8988T (cell line): ENCODE measurements around the gene TWF1.
"Not testable (repeated sequence)": the region's sequence is repeated elsewhere in the genome, so short reads cannot be mapped to it uniquely, and the experiment has no call there.

Experiments
- DNase-seq: peaks from one replicate; pipeline ENCODE4 v3.0.0; 2011

The TWF1 gene

DNA sequence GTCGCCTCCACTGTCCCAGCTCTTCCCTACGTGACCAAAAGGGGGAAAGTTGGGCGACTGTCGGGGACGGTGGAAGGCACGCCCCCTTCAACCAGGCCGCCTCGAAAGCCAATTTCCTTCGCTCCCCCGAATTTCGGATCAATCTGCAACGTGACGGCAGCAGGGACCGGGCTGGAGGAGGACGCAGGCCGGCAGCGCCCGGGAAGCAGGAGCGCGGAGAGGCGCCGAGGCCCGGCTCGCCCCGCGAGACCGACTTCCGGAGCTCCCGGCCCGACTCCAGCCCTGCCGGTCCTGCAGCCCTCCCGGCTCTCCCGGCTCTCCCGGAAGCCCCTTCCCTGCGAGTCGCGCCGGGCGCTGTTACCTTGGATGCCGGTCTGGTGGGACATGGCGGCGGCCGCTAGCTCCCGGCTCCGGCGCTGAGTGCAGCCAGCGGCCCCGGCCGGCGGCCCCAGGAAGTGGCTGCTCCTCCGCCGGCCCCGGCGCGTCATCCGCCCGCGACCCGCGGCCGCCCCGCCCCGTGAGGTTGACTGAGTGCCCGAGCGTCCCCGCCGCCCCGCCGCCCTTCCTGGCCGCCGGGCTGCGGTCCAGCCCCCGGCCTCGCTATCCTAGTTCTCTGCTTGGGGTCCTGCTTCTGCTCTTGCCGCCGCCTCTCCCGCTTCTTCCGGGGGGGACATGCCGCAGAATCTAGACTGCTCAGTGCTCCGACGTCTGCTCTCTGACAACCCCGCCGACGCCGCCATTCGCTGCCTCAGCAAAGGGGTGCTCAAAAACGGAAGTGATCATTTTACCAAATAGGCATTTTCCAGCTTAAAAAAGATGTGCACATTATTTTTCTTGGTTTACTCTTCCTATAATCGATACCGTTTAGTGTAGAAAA is at the start of gene TWF1:
Gene TWF1, minus strand, starts transcription at position 458 of the 877 bp plus-strand sequence. Its CDS starts 72 bp downstream, at position 386.
- DNase-seq = peak; percentile 66

GRCh38 chr12:43852744-43853143 is 46.6 kb upstream of the TWF1 start:
- no peak for DNase-seq

GRCh38 chr12:43848786-43849185 is 42.7 kb upstream of the TWF1 start:
- no peak for DNase-seq

GRCh38 chr12:43848226-43848507 is 42.0 kb upstream of the TWF1 start:
- no peak for DNase-seq

- not testable (repeated sequence) for DNase-seq
Measured at GRCh38 chr12:43847425-43848225, 41.5 kb upstream of the TWF1 start.

DNA sequence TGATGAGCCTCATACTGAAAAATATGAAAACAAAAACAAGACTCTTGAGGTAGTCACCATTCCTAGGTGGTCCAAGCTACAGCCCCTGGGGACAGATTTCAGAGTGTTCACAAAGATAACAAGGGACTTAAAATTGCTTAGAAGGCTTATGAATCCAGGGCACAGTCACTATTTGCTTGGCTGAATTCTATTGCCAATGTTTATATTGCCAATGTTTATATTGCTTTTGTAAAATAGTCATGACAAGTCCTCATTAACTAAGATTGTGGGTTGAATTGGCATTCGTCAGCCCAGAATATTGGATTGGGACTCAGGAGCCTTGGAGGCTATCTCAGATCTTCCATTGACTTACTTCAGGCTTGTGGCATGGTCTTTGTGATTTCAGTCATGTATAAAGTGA is 36.1 kb upstream of the TWF1 start:
- DNase-seq = no peak

DNA sequence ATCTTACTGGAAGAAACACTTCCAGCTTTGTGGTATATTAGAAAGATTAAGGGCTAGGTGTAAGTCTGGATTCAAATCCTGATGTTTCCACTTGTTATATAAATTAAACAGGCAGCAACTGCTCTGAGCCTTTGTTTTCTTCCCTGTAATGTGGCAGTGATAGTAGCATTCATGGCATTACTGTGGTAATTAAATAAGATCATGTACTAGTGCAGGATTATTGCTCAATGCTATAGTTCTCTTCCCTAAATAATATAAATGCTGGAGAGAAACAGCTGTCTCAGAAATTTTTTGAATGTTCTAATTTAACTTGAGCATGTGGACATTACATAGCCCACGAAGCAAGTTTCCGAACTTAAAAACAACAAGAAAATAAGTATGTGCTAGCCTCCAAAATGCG is 35.1 kb upstream of the TWF1 start:
- no peak for DNase-seq

- no peak for DNase-seq
Measured at GRCh38 chr12:43840338-43840737, 34.2 kb upstream of the TWF1 start.

DNA sequence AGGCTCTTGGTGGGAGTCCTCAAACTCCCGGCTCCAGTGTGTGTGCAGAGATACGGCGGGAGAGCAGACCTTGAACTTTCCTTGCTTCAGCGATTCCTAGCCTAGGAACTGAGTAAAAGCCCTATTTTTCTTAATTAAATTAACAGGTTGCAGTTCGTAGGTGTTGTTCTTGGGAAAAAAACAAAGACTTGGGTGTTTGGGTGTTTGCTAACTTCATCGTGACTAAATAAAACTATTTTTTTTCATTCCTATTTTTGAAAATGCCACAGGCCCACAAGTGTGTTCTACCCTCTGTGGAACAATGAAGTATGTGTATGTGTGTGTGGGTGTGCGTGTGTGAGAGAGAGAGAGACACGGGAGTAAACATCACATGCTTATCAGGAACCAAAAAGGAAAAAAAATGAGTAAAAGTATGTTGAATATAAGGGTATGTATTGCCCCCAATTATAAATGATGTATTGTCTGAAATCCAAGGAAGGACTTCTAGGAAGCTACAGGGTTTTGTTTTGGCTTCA is 30.4 kb upstream of the TWF1 start:
- no peak for DNase-seq

DNA sequence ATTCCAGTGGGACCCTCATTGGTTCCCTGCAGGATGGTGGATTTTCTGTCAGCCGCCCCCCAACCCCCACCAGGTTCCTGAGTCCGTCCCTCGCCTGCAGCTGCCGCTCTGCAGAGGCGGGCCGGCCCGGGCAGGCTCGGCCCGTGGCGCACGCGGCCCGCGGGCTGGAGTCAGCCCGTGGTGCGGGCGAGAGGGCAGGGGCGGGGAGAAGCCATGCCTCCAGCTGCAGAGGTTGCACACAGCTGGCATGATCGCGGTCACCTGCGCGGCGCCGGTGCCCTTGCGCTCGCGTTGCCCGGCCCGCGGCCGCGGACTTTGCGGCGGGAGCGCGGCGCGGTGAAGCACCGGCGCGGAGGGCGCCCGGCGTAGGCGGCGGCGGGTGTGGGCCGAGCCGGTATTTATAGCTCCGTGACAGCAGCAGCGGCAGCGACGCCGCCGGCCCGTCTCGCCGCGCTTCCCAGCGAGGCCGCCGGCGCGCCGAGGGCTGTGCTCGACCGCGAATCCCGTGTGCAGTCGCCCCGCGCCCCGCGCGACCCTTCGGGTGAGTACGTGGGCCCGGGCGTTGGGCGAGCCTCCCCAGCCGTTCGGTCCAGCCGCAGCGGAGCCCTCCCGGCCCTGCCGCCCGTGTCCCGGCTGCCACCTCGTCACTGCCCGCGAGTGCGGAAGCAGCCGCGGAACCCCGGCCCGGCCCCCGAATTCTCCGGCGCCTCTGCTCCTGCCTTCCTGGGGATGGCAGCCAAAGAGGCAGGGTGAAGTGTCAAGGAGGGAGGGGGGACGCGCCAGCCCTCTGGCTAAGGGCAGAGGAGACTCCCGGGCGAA is 29.7 kb upstream of the TWF1 start, which contains the start of gene TMEM117:
Gene TMEM117, plus strand, starts transcription at position 426 of the 819 bp plus-strand sequence.
- peak; percentile 45 for DNase-seq

DNA sequence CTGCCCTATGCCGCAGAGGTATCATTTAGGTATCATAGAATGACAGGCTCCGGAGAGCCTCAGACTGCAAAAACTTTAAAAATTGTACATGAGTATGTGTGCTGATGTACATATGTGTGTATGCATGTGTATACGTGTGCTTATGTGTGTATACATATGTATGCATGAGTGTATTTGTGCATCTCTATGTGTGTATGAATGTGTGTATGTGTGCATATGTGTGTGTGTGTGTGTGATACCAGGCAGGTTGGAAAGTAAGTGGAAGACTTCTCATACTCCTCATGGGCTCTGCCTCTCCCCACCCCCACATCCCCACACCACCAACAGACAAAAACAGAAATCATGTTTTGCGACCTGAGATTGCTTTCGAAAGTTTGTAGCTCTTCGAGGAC is 29.1 kb upstream of the TWF1 start:
- no peak for DNase-seq

DNA sequence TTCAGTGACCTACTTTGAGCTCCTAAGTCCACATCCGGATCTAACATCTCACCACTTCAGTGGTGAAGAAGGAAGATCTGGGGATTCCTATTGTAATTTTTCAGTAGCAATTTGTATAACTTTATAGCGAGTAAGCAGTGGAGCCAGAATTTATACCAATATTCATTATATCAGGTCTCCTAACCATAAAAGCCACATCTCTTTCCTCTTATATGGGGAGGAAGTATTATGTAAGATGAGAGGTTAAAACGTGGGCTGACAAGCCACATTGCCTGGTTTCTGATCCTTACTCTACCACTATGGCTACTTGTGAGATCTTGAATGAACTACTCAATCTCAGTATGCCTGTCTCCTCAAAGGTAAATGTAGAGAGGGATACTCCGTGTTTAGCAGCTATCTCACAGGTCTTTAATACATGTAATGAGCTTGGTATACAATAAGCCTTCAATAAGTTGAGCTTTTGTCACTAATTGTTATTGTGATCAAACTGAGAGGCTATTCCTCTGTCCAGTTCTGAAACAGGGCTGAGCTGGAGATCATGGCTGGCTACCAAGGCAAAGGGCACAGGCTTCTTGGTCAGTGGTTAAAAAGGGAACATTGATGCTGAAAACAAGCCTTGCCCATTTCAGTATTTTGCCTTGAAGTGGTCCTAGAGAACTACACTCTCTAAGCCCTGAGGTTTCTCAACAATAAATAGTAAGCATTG is 26.5 kb upstream of the TWF1 start:
- DNase-seq = no peak

DNA sequence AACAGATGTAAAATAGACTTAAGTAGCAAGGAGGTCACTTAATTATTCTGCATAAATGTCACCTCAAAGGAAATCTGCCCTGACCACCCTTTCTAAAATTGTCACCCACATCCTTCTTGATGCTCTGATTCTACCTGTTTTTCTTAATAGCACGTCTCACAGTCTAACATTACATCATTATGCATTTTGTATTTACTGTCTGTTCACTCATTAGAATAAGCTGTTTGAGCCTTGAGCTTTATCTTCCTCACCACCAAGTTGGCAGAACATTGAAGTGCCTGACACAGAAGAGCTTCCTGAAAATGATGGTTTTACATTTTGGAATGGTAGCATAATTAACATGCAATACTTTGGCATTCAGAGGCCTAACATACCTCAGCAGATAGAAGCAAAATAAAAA is 21.0 kb upstream of the TWF1 start:
- no peak for DNase-seq

- DNase-seq = no peak
Measured at GRCh38 chr12:43826681-43827080, 20.6 kb upstream of the TWF1 start.

- DNase-seq = no peak
Measured at GRCh38 chr12:43824207-43824775, 18.2 kb upstream of the TWF1 start.

- no peak for DNase-seq
Measured at GRCh38 chr12:43816168-43816567, 10.1 kb upstream of the TWF1 start.

DNA sequence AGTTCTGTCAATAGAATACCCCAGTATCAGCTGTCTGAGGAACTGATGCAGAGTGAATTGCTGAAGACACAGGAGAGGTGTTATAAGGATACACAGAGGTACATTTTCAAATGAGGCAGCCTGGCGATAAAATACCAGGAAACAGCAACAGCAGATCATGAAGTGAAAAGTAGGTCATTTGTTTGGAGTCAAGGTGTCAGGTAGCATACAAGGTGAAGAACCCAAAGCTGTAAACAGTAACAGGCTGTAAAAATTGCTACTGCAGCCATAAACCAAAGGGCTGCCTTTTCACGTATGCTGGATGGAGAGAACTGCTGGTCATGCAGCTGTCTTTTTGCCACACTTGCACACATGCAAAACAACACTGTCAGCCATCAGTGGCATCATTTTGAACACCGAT is 9.3 kb upstream of the TWF1 start:
- DNase-seq = no peak

DNA sequence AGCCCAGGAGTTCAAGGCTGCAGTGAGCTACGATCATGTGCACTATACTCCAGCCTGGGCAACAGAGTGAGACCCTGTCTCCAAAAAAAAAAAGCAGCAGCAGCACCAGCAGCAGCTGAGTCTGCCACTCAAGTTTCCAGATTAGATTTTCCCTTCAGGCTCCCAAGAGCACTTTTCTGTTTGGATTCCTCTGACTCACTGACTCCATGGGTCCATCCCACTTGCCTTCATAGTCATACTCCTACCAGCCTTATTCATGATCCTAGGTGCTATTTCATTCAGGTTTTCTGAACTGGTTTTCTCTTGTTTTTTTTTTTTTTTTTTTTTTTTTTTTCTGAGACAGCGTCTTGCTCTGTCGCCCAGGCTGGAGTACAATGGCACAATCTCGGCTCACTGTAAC is 6.8 kb upstream of the TWF1 start:
- no peak for DNase-seq

GRCh38 chr12:43812057-43812456 is 5.9 kb upstream of the TWF1 start:
- DNase-seq = no peak

DNA sequence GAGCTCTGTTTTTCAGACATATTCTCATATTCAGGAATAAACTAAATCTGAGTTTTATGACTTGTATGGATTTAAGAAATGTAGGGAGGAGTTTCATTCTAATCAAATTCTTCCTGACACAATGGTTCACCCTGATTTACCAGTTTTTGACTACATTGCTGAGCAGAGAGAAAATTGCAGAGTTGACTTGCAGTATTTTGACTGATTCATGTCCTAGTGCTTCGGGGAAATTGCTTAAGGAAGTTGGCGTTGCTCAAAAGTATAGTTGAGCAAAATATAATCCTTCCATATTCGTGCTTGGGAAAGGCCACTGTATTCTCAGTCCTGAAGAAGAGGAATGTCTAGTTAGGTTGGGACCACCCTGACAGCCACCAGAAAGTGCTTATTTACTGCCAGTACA is 1.3 kb upstream of the TWF1 start:
- DNase-seq = no peak

DNA sequence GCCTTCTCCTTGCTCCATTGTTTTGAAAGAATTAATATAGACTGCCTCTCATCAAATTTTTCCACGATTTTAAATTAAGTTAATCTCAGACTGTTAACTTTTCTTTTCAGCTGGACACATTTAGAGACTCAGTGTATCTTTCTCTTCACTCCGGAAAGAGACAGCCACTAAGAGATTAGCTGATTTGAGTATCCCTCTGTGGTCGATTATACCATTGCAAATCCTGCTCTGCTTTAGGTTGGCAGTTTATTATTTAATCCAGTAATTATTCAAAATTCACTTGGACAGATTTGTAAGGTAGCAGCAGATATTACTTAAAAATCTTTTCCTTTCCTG is 588 bp upstream of the TWF1 start:
- DNase-seq = no peak

GRCh38 chr12:43805149-43805859 is 813 bp downstream of the TWF1 start:
- DNase-seq = no peak
